NCI-H1048 (cell line): ENCODE results near the gene TNS1.

Source experiments
- DNase-seq: peaks from one replicate; lab custom pipeline; 2025; lab: John Stamatoyannopoulos, UW

Gene TNS1

DNA sequence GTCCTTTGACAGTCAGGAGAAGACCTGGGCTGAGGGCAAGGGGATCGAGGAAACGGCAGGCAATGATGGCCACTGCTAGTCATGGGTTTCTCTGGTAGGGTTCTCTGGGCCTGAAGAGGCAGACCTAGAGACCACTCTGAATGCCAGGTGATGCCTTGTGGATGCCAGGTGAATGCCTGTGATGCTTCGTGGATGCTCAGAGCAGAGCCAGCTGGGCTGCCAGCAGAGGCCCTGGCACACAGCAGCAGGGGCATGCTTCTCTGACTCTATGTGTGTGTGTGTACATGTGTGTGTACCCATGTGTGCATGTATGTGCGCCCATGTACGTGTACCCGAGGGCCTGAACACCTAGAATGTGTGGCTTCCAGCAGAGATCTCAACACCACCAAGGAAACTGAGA lies 172.0 kb downstream of the TNS1 start:
- no peak for DNase-seq

DNA sequence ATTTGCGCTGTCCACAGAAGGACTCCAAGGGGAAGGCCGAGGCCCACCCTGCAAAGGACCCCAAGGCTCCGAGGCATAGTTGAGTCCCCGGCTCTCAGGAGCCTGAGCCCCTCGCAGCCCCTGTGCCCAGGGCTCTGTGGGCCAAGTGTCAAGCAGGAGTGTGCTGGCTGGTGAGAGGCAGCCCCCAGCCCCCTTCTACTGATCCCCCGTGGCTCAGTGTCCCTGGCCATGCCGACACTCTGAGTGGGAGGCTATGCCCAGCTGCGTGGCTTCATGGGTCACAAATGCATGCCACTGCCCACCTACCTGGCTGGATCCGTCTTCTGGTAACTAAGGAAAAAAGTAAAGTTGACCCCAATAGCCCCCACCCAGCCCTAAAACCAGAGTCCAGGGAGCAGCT lies 172.7 kb downstream of the TNS1 start:
- DNase-seq = no peak

DNA sequence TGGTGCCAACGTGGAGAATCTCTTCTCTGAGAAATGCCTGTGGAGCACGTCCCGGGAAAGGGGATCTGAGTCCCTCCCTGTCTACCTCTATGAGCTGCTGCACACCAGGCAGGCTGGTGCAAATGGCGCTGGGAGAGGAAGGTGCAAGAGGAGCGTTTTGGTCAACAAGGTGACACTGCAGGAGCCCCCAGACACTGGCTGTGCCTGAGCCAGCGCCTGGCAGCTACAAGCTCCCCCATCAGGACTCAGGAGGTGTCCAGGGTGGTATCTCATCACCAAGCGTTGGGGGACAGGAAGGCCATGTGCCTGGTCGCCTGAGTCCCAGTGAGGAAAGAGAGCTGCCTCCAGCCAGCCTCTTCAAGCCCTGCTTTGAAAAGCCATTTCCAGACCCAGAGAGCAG lies 173.4 kb downstream of the TNS1 start:
- DNase-seq = no peak

DNA sequence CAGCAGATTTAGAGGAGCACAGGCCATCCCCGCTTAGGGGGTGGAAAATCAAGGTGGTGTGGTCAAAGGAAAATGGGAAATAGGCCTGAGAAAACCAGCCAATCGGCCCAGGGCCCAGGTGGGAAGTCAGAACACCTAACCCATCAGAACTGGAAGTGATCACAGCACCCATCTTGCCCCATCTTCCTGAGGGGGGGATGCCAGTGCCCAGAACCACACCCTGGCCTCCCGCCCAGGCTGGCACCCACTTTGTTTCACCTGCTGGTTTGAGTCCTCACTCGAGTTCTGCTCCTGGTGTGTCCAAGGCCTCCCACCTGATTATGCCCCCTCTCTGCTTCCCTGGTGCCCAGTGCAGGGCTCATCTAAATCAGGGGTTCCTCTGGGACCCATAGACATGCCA lies 174.5 kb downstream of the TNS1 start:
- DNase-seq = no peak

DNA sequence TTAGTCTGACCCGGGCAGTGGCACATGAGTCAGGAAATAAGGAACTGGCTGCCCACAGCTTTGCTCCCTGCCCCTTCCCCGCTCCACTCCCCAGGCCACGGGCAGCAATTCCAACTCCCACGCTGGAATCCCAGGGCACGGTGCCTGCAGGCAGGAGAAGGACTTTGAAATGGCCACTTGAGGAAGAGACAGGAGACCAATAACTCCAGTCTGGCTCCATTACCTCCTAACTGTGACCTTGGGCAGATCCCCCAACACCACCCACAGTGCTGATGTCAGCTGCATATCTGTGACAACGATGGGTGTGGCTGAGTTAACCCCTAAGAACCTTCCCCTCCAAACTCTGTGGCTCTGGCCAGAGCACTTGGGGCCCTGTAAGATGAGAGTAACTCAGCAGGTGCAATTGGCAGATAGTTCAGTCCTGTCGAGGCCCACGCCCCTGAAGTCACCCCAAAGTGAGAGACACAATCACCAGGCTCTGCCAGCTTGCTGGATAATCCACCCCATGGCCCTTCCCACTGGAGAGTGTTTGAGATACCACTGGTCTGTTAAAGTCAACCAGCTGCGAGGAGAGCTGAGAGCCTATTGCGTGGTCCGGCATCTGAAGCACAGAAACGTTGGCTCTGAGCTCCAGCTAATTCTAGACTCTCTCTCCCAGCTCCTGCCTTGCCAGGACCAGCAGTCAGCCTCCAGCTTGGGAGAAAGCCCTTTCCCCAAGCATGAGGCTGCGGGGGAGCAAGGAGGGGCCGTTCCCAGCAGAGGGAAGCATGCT lies 175.2 kb downstream of the TNS1 start:
- DNase-seq = no peak

GRCh38 chr2:217826991-217827390 lies 175.8 kb downstream of the TNS1 start:
- DNase-seq = no peak

- no peak for DNase-seq
Observed at GRCh38 chr2:217826520-217826919, 176.3 kb downstream of the TNS1 start.

DNA sequence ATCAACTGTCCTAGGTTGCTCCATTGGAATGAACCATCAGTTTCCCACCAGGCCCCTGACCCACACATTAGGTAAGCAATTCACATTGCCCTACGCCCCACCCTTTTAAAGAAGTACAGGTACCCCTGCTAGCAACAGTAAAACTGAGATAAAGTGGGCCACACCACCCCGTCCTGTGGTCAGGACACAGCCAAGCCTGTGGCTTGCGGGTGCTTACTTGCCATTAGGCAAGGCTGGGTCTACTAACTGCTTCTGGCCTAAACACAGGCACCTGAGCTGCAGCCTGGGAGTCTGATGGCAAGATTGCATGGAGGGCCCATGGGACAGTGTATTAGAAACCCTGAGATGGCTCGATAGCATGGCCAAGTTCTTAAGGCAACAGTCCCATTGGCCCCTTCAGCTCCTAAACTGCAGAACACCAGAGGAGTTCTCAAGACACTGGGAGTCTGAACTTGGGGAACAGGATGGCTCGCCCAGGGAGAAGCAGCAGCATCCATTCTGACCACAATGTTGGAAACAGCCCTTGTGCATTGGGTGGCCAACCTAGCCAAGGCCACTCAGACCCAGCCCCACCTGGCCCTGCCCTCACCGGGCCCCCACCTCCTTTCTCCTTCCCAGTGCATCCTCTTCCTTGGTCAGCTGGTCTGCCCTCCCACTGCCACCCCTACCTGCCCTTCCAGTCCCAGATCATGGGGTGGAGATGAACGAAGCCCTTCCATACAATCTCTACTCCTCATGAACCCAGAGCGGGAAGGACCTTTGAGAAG lies 177.1 kb downstream of the TNS1 start:
- no peak for DNase-seq

GRCh38 chr2:217824223-217824622 lies 178.6 kb downstream of the TNS1 start:
- DNase-seq = no peak

DNA sequence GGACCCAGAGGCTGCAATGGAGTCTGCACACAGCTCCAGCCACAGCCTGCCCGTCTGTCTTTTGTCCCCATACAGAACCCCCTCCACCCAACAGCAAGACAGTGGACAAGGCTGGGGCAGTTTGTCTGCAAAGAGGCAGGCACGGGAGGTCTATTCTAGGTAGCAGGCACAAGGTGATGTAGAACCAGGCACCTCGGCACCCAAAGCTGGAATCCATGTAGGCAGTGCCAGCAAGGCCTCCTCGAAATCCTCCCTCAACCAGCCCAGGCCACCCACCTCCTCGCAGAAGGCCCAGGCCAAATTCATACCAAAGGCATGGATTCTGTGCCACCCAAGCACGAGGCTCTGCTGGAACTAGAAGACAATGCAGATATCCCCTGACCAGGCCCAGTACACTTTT lies 179.2 kb downstream of the TNS1 start:
- DNase-seq = no peak

DNA sequence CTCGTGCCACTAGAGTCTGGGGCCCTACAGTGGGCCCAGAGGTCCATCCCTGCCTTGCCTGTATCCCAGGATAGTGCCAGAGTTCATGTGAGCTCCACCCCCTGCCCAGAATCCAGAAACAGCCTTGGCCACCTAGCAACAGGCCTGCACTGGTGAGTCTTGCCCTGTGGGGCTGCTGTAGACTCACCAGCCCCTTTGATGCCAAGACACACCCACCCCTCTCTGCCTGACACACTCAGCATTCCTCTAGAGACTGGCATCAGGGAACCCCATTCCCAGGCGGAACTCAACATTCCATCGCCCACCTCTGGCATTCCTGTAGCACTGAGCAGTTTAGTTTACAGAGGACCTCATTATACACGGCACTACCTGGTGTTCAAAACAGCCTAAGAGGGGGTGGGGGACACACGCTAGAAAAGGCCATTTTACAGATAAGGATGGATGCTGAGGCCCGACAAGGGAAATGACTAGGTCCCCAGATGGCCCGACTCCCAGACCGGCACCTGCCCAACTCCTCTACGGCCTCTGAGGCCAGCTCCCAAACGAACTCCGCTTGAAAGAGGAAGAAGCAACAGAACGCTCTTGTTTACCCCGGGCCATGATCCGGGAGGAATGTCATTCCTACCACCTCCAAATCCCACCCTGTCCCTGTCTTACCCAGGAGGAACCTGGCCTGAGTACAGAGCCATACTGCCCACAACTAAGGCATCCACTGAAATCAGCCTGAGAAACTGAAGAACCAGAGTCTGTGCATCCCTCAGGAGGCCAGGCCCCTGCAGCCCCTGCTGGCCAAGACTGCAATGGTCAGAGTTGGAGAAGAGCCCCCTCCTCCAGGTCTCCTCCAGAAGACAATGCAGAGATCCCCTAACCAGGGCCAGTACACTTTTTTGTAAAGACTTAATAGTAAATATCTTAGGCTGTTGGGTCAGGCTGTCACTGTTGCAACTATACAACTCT lies 180.2 kb downstream of the TNS1 start:
- no peak for DNase-seq

- DNase-seq = no peak
Observed at GRCh38 chr2:217821536-217822147, 181.2 kb downstream of the TNS1 start.

- DNase-seq = no peak
Observed at GRCh38 chr2:217820904-217821303, 181.9 kb downstream of the TNS1 start.

- no peak for DNase-seq
Observed at GRCh38 chr2:217820091-217820819, 182.5 kb downstream of the TNS1 start.

GRCh38 chr2:217818293-217818850 lies 184.4 kb downstream of the TNS1 start:
- no peak for DNase-seq

- no peak for DNase-seq
Observed at GRCh38 chr2:217817466-217818292, 185.1 kb downstream of the TNS1 start.

- no peak for DNase-seq
Observed at GRCh38 chr2:217816396-217816869, 186.4 kb downstream of the TNS1 start.

DNA sequence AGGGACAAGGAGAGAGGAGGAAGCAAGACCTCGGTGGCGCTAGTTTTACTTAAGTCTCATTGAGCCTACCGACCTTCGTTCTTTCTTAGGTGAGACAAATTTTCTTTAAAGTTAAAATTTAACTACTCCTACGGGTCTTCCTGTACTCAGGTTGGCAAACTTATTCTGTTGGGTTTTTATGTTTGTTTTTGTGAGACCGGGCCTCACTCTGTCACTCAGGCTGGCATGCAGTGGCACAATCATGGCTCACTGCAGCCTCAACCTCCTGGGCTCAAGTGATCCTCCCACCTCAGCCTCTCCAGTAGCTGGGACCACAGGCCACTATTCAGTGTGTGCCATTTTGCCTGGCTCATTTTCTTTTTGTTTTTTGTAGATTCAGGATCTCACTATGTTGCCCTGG lies 189.0 kb downstream of the TNS1 start:
- DNase-seq = no peak

DNA sequence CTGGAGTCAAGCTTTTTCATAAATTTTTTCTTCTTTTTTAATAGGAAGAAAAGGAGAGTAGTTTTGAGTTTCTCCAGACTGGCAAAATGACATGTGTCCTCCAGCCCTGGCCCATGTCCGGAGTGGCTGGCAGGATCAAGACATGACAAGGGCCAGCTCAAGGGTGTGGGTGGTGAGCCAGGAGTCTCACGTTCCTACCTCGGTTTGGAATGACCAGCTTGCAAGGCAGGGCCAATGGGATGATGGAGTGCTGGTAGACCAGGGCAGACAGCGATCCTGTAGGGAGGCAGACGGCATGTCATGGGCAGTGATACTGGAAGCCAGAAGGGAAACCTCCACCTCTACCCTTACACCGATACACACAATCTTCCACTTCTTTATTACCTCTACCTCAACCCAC lies 190.6 kb downstream of the TNS1 start:
- no peak for DNase-seq

DNA sequence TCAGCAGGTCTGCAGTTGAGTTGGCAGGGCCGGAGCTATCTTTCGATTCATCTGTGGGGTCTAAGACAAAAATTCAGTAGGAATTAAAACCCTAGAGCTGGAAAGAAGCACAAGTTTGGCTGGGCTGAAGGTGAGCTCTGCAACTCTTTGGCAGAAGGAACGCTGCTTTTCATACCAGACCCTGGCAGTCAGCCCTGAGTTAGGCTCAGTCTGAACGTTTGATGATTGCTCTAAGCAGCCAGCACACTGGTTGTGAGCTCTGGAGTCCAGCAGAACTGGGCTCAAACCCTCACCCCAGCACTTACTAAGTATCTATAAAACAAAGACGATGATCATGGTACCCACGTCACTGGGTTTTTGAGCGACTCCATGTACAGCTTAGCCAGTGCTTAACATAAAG lies 192.5 kb downstream of the TNS1 start:
- no peak for DNase-seq
